HFF-Myc (cell line): ENCODE data around the gene CLMN.

Source experiments
- DNase-seq: peaks from one replicate; pipeline ENCODE4 v3.0.0-alpha.2; 2011; ENCODE audit warnings: low read depth; ENCODE audit errors: extremely low read depth
- H3K4me3 ChIP-seq: replicated peaks from 2 replicates; pipeline ENCODE4 v1.5.1; 2011; ENCODE audit warnings: low read depth, mild to moderate bottlenecking, control low read depth, low read length
- TF ChIP-seq, protein P1 (sequence below): IDR thresholded peaks from 2 replicates; pipeline ENCODE4 v1.5.1; 2012; ENCODE audit warnings: mild to moderate bottlenecking, low read depth, low read length, control low read depth; ENCODE audit errors: missing control alignments

The CLMN gene

DNA sequence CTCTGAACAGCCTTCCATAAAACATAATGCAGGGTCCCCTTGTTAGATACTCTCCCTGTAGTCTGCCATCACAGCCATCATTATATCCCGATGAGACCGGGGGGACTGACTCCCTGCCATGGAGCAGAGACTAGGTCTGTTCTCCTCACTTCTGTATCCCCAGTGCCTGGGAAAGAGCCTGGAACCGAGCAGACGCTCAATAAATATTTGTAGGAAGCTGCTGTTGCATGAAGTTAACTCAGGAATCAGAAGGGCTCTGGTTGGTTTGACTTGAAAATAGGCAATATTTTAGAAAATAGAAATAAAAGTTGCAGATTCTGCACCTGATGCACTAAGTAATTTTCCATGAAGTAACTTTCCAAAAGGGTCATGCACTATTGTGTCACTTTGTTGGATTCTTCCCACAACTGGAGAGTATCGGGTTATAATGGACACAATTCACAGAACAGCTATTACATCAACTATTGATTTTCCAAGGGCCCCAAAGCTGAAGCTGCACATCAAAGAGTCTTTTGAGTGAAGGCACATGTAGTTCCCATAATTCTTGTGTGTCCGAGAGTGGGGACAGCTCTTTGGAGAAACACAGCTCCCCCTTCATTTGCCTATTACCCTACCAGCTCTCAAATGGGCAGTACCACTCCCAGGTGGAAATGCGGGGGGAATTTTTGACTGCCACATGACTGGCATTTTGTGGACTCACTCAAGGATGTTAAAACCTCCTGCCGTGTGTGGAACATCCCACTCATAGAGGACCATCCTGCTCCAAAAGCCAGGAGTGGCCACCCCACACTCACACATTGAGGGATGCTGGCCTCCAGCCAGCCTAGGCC, 18.8 kb downstream of the CLMN start:
- TF ChIP-seq, protein P1, sequence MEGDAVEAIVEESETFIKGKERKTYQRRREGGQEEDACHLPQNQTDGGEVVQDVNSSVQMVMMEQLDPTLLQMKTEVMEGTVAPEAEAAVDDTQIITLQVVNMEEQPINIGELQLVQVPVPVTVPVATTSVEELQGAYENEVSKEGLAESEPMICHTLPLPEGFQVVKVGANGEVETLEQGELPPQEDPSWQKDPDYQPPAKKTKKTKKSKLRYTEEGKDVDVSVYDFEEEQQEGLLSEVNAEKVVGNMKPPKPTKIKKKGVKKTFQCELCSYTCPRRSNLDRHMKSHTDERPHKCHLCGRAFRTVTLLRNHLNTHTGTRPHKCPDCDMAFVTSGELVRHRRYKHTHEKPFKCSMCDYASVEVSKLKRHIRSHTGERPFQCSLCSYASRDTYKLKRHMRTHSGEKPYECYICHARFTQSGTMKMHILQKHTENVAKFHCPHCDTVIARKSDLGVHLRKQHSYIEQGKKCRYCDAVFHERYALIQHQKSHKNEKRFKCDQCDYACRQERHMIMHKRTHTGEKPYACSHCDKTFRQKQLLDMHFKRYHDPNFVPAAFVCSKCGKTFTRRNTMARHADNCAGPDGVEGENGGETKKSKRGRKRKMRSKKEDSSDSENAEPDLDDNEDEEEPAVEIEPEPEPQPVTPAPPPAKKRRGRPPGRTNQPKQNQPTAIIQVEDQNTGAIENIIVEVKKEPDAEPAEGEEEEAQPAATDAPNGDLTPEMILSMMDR: no peak
- H3K4me3 ChIP-seq: no peak overlapping the region
- DNase-seq: no peak

DNA sequence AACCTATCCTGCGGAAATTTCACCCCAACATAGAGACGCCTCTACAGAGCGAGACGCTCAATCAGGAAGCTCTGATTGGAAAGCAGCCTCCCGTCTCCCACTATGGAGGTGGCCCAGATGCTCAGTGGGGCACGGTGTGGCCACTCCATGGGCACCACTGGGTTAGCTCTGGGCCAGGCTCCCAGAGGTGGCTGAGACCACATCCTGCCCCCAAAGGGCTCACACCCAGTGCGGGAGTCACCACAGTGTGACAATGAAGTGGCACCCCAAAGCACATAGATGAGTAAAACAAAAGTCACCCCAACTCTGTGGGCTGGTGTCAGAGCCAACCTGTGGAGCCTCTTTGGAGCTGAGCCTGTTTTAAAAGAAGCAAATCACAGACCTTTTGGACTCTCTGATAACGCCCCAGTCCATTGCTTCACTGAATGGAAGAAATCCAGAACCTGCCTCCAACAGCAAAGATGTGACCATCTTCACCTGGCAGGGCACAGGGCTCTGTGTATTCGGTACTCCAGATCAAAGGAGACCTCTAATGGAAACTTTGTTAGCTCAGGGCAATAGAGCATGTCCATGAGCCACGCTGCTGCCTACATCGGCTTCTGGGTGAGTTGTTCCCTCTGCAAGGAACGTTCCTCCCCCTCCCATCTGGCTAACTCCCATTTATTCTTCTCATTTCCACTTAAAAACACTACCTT, 19.6 kb downstream of the CLMN start:
- no peak overlapping the region for H3K4me3 ChIP-seq
- TF ChIP-seq, protein P1: no peak
- DNase-seq: no peak

DNA sequence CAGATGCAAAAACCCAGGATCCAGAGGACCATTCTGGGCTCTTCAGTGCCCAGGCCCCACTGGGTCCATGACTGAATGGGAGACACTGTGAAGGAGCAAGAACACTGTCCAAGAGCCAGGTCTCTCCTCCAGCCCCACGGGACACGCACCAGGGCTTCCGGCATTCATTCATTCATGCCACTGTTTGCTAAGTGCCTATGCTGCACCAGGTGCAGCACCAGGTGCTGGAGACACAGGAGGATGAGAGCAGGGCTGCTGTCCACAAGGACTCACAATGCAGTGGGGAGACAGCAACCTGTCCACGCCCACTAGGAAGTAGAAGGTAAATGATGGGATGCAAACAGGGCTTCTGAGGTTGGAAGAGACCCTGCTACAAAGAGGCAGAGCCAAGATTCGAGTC, 20.4 kb downstream of the CLMN start:
- TF ChIP-seq, protein P1: no peak
- no peak for DNase-seq
- no peak overlapping the region for H3K4me3 ChIP-seq

DNA sequence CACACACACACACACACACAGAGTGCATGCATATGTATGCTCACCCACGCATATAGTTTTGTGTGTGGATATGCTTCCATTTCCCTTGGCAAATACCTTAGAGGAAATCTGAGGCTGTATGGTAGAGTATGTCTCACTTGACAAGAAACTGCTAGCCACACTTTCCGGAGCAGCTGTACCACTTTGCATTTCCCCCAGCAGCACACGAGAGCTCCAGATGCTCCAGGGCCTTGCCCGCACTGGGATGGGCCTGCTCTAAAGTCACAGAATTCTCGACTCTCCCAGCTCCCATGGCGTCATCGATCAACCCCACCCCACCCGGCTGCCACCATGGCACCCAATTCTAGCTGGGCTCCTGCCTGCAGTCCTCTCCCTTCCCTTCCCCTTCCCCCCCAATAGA, 21.9 kb downstream of the CLMN start:
- TF ChIP-seq, protein P1: no peak
- no peak for DNase-seq
- no peak overlapping the region for H3K4me3 ChIP-seq

DNA sequence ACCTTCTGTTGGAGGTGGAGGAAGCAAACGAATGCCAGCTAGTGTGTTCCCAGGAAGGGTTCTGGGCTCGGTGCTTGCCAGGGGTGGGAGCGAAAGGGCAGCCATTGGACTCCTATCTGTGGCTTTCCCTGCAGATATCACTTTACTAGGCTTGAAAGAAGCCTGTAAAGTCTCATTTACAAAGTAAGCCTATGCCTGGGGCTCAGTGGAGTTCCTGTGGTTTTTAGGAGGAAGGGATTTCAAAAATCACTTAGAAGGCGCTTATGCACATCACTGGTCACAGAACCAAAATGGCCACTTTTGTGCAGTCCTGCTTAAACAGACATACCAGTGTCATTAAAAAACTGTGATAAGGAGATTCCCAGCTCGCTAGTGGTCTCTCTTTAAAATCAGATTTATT, 22.7 kb downstream of the CLMN start:
- DNase-seq: no peak
- TF ChIP-seq, protein P1: no peak

DNA sequence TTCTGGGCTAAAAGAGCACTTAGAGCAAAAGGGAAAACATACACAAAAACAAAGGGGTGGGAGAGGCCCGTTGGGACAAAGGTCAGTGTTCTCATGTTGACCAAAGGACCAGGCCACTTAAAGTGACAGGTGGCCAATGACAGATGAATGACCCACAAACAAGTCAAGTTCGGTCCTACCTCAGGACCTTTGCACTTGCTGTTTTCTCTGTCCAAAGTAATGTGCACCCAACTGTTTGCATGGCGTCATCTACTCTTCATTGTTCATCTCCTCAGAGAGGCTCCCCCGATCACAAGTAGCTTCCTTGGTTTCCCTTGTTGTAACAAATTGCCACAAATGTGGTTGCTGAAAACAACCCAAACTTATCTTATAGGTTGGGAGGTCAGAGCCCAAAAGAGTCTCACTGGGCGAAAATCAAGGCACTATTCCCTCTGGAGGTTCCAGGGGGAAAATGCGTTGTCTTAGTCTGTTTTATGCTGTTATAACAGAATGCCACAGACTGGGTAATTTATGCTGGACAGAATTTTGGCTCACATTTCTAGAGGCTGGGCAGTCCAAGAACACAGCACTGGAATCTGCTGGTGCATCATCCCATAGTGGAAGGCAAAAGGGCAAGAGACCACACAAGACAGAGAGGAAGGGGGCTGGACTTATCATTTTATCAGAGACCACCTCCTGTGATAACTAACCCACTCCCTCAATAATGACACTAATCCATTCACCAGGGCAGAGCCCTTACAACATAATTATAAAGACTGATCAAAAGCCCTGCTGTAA, 23.9 kb downstream of the CLMN start:
- TF ChIP-seq, protein P1: no peak
- no peak overlapping the region for H3K4me3 ChIP-seq
- DNase-seq: no peak

More for the DNA sequence above, 22.7 kb downstream of the CLMN start:
- no peak overlapping the region for H3K4me3 ChIP-seq
